ENCODE measurements around the gene PIM3. TPM values are rescaled to one million over a fixed set of nuclear protein-coding genes. Genes with fewer than 3 reads are reported as not detected.
A peak's percentile ranks its signal among the peaks of the same experiment; 100 is the strongest.

The PIM3 gene
- total and polyA plus RNA-seq, 10 of the 15 experiments (the other 5 are each of a cell fraction or from before 2014, with no cell fraction given): 0.31 to 60.8 (median 12.4) TPM

DNA sequence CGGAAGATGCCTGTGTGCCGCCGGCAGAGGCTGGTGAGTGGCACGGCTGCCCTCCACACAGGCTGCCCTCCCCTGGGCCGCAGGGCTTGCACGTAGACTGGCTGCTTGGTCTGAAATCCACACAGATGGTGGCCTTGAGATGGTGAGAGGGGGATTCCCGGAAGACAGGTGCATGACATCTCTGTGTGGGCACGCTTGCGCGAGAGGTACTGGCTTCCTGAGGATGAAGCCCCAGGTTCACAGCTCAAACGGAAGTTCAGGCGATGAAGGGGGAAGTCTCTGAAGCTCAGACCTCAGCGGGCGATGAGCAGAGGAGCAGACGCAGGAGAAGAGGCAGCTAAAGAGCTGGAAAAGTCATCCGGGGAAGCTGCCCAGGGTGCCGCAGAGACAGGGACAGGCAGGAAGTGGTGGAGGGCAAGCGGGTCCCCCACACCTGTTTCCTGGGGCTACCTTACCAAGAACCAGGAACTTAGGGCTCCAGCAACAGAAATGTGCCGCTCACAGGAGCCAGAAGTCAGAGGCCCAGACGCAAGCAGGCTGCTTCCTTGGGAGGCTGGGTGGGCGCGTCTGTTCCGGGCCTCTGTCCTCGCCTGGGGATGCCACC lies 34.9 kb upstream of the PIM3 start (continued):
- TF ChIP-seq, protein P1, sequence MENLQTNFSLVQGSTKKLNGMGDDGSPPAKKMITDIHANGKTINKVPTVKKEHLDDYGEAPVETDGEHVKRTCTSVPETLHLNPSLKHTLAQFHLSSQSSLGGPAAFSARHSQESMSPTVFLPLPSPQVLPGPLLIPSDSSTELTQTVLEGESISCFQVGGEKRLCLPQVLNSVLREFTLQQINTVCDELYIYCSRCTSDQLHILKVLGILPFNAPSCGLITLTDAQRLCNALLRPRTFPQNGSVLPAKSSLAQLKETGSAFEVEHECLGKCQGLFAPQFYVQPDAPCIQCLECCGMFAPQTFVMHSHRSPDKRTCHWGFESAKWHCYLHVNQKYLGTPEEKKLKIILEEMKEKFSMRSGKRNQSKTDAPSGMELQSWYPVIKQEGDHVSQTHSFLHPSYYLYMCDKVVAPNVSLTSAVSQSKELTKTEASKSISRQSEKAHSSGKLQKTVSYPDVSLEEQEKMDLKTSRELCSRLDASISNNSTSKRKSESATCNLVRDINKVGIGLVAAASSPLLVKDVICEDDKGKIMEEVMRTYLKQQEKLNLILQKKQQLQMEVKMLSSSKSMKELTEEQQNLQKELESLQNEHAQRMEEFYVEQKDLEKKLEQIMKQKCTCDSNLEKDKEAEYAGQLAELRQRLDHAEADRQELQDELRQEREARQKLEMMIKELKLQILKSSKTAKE (IDR thresholded peaks at IDR 0.05; ENCODE audit: low read depth, poor library complexity, severe bottlenecking): no peak
- TF ChIP-seq, protein P2, sequence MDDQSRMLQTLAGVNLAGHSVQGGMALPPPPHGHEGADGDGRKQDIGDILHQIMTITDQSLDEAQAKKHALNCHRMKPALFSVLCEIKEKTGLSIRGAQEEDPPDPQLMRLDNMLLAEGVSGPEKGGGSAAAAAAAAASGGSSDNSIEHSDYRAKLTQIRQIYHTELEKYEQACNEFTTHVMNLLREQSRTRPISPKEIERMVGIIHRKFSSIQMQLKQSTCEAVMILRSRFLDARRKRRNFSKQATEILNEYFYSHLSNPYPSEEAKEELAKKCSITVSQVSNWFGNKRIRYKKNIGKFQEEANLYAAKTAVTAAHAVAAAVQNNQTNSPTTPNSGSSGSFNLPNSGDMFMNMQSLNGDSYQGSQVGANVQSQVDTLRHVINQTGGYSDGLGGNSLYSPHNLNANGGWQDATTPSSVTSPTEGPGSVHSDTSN (IDR thresholded peaks at IDR 0.05; ENCODE audit: insufficient replicate concordance, low read depth, low read length): peak; percentile 23
- TF ChIP-seq, protein P3, sequence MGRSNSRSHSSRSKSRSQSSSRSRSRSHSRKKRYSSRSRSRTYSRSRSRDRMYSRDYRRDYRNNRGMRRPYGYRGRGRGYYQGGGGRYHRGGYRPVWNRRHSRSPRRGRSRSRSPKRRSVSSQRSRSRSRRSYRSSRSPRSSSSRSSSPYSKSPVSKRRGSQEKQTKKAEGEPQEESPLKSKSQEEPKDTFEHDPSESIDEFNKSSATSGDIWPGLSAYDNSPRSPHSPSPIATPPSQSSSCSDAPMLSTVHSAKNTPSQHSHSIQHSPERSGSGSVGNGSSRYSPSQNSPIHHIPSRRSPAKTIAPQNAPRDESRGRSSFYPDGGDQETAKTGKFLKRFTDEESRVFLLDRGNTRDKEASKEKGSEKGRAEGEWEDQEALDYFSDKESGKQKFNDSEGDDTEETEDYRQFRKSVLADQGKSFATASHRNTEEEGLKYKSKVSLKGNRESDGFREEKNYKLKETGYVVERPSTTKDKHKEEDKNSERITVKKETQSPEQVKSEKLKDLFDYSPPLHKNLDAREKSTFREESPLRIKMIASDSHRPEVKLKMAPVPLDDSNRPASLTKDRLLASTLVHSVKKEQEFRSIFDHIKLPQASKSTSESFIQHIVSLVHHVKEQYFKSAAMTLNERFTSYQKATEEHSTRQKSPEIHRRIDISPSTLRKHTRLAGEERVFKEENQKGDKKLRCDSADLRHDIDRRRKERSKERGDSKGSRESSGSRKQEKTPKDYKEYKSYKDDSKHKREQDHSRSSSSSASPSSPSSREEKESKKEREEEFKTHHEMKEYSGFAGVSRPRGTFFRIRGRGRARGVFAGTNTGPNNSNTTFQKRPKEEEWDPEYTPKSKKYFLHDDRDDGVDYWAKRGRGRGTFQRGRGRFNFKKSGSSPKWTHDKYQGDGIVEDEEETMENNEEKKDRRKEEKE (IDR thresholded peaks at IDR 0.05): no peak
- no peak for TF ChIP-seq SMARCA5 (IDR thresholded peaks at IDR 0.05)
- TF ChIP-seq GATAD2B (conservative IDR thresholded peaks at IDR 0.05; ENCODE audit: low read depth): 0 out of 2 replicates have a peak, but pooled peaks have one; percentile 58
- no peak for TF ChIP-seq TCF7 (IDR thresholded peaks at IDR 0.05; ENCODE audit: borderline replicate concordance)
- no peak for TF ChIP-seq CHD2 (IDR thresholded peaks at IDR 0.05; ENCODE audit: borderline replicate concordance, low read depth, low read length)
- TF ChIP-seq, protein P4, sequence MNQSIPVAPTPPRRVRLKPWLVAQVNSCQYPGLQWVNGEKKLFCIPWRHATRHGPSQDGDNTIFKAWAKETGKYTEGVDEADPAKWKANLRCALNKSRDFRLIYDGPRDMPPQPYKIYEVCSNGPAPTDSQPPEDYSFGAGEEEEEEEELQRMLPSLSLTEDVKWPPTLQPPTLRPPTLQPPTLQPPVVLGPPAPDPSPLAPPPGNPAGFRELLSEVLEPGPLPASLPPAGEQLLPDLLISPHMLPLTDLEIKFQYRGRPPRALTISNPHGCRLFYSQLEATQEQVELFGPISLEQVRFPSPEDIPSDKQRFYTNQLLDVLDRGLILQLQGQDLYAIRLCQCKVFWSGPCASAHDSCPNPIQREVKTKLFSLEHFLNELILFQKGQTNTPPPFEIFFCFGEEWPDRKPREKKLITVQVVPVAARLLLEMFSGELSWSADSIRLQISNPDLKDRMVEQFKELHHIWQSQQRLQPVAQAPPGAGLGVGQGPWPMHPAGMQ (IDR thresholded peaks at IDR 0.05; ENCODE audit: borderline replicate concordance): no peak
- no peak for TF ChIP-seq SIX5 (IDR thresholded peaks at IDR 0.05; ENCODE audit: low read depth, low read length, severe bottlenecking)
- TF ChIP-seq POLR2AphosphoS5 (IDR thresholded peaks at IDR 0.05; ENCODE audit: low read length): peak; percentile 83; the same call in 1 of the 2 replicates
- TF ChIP-seq ATF7 (IDR thresholded peaks at IDR 0.05; ENCODE audit: low read depth): 0 out of 2 replicates have a peak, but pooled peaks have one; percentile 16
- TF ChIP-seq CREM (IDR thresholded peaks at IDR 0.05; ENCODE audit: low read depth): peak; percentile 36; the same call in 1 of the 2 replicates
- 0 out of 2 replicates have a peak, but pooled peaks have one; percentile 53 for TF ChIP-seq TCF3 (IDR thresholded peaks at IDR 0.05; ENCODE audit: borderline replicate concordance, insufficient read depth, low read depth, low read length)
- TF ChIP-seq, protein P5, sequence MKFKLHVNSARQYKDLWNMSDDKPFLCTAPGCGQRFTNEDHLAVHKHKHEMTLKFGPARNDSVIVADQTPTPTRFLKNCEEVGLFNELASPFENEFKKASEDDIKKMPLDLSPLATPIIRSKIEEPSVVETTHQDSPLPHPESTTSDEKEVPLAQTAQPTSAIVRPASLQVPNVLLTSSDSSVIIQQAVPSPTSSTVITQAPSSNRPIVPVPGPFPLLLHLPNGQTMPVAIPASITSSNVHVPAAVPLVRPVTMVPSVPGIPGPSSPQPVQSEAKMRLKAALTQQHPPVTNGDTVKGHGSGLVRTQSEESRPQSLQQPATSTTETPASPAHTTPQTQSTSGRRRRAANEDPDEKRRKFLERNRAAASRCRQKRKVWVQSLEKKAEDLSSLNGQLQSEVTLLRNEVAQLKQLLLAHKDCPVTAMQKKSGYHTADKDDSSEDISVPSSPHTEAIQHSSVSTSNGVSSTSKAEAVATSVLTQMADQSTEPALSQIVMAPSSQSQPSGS (IDR thresholded peaks at IDR 0.05; ENCODE audit: low read length): no peak
- 0 out of 2 replicates have a peak, but pooled peaks have one; percentile 41 for TF ChIP-seq DPF2 (IDR thresholded peaks at IDR 0.05)
- TF ChIP-seq SUPT20H (IDR thresholded peaks at IDR 0.05; ENCODE audit: borderline replicate concordance, control insufficient read depth, low read depth, low read length): no peak
- TF ChIP-seq SPI1 (IDR thresholded peaks at IDR 0.05; ENCODE audit: borderline replicate concordance, insufficient read depth, low read depth, low read length): peak; percentile 12; the same call in 1 of the 2 replicates
